ENCODE results near the gene ODR4. TPM values are rescaled to one million over a fixed set of nuclear protein-coding genes. Genes with fewer than 3 reads are reported as not detected.
A peak's percentile ranks its signal among the peaks of the same experiment; 100 is the strongest.
"Not testable (repeated sequence)": the region's sequence is repeated elsewhere in the genome, so short reads cannot be mapped to it uniquely, and the experiment has no call there.

Gene ODR4
- total RNA-seq, 4 donors from 2014 or later = 10.0 to 22.1 (median 15.3) TPM

DNA sequence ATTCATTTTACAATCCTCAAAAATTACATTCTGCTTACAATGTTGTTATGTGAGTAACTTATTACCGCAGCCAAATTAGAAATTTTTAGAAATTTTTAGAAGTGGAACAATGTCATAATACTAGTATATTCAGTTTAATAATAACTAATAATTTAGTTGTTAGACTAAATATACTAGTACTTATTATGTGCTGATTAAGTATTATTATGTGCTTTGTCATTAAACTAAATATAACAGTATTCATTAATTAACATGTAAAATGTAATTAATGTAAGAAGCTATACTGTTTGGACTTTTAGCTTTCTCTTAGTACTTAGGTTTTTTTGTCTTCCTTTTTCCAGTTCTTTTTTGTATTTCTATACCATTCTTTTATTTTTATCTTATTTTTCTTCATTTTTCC, 15.3 kb downstream of the ODR4 start:
- Histone ChIP-seq H3K27me3 (no peaks in the 10 kb centered on the region), H3K27ac (no peak overlapping the region), H3K36me3 (peaks cover 0 to 99% of the 10 kb centered on the region in 2 donors), H3K4me1 (no peaks in the 10 kb centered on the region), H3K4me3 (no peak overlapping the region), H3K9me3 (no peaks in the 10 kb centered on the region)
- TF ChIP-seq EP300 (IDR thresholded peaks at IDR 0.05) (no peak), POLR2A (IDR thresholded peaks at IDR 0.05) (no peak), POLR2AphosphoS5 (IDR thresholded peaks at IDR 0.05) (no peak)
- TF ChIP-seq, protein P1, sequence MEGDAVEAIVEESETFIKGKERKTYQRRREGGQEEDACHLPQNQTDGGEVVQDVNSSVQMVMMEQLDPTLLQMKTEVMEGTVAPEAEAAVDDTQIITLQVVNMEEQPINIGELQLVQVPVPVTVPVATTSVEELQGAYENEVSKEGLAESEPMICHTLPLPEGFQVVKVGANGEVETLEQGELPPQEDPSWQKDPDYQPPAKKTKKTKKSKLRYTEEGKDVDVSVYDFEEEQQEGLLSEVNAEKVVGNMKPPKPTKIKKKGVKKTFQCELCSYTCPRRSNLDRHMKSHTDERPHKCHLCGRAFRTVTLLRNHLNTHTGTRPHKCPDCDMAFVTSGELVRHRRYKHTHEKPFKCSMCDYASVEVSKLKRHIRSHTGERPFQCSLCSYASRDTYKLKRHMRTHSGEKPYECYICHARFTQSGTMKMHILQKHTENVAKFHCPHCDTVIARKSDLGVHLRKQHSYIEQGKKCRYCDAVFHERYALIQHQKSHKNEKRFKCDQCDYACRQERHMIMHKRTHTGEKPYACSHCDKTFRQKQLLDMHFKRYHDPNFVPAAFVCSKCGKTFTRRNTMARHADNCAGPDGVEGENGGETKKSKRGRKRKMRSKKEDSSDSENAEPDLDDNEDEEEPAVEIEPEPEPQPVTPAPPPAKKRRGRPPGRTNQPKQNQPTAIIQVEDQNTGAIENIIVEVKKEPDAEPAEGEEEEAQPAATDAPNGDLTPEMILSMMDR (IDR thresholded peaks at IDR 0.05) = no peak
- WGBS, 2 donors (ENCODE audit: low coverage in 1 of 2) = 89% methylated on average over 1 of the region's 1 CpG
- ATAC-seq = no peak

DNA sequence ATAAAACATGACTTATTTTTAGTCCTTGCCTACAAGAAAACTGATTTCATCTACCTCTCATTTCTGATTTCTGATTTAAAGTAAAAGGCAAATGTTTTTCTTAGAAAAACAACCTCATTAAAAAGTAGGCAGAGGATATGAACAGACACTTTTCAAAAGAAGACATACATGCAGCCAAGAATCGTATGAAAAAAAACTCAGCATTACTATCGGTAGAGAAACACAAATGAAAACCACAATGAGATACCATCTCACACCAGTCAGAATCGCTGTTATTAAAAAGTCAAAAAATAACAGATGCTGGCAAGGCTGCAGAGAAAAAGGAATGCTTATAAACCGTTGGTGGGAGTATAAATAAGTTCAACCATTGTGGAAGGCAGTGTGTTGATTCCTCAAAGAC, 16.2 kb downstream of the ODR4 start:
- Histone ChIP-seq H3K27me3 (no peaks in the 10 kb centered on the region), H3K27ac (no peak overlapping the region), H3K4me1 (no peaks in the 10 kb centered on the region), H3K9me3 (no peaks in the 10 kb centered on the region), H3K36me3 (peaks cover 0 to 99% of the 10 kb centered on the region in 2 donors), H3K4me3 (no peak overlapping the region)
- TF ChIP-seq, protein P1 (IDR thresholded peaks at IDR 0.05) = no peak
- TF ChIP-seq EP300 (IDR thresholded peaks at IDR 0.05) = no peak
- no peak for TF ChIP-seq POLR2A (IDR thresholded peaks at IDR 0.05)
- TF ChIP-seq POLR2AphosphoS5 (IDR thresholded peaks at IDR 0.05) = no peak
- 79 to 86% methylated on average over 4 of the region's 4 CpGs for WGBS, 2 donors (ENCODE audit: low coverage in 1 of 2)
- no peak for ATAC-seq

DNA sequence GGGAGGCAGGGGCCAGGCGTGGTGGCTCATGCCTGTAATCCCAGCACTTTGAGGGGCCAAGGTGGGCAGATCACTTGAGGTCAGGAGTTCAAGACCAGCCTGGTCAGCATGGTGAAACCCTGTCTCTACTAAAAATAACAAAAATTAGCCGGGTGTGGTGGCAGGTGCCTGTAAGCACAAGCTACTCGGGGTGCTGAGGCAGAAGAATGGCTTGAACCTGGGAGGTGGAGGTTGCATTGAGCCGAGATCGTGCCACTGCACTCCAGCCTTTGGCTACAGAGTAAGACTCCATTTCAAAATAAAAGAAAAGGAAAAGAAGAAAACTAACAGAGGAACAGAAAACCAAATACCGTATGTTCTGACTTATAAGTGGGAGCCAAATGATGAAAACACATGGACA, 17.1 kb downstream of the ODR4 start:
- H3K4me1 ChIP-seq, H3K4me3 ChIP-seq, H3K9me3 ChIP-seq, H3K27me3 ChIP-seq, H3K27ac ChIP-seq, ATAC-seq: not testable (repeated sequence)
- peaks cover 0 to 100% of the 10 kb centered on the region in 2 donors for H3K36me3 ChIP-seq
- WGBS, 2 donors (ENCODE audit: low coverage in 1 of 2) = 85 to 95% methylated on average over 2 to 6 of the region's 6 CpGs

DNA sequence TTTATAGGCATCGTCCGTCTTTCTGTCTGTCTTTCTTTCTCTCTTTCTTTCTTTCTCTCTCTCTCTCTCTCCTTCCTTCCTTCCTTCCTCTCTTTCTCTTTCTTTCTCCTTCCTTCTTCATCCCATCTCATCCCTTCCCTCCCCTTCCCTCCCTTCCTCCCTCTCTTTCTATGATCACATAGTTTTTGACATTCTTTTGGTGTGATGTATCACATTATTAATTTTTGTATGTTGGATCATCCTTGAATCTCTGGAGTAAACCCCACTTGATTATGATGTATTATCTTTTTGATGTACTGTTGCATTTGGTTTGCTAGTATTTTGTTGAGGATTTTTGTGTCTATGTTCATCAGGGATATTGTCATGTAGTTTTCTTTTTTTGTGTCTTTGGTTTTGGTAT, 25.8 kb downstream of the ODR4 start:
- WGBS, 2 donors (ENCODE audit: low coverage in 1 of 2) = 80 to 83% methylated on average over 1 of the region's 2 CpGs
- H3K27me3 ChIP-seq, ATAC-seq, H3K27ac ChIP-seq, H3K4me1 ChIP-seq, H3K9me3 ChIP-seq, H3K4me3 ChIP-seq: not testable (repeated sequence)
- peaks cover 0 to 77% of the 10 kb centered on the region in 2 donors for H3K36me3 ChIP-seq

DNA sequence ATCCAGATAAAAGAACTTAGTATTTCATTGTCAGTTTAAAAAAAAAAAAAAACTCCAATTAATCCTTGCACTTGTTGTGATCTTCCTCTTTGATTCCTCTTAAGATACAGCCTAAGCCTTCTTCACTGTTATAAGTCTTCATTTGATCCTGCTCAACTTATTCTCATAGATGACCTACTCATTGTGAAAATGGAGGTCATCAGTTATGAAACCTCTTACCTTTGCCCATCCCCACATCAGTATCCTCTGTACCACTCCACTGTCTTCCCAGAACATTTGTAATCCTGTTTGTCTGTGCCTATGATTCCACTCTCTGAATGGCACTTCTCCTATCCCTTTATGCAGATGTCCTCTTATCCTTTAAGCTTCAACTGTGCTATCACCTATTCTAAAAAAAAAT, 28.0 kb downstream of the ODR4 start:
- H3K27ac ChIP-seq = no peak overlapping the region
- no peaks in the 10 kb centered on the region for H3K9me3 ChIP-seq
- peaks cover 0 to 73% of the 10 kb centered on the region in 2 donors for H3K36me3 ChIP-seq

DNA sequence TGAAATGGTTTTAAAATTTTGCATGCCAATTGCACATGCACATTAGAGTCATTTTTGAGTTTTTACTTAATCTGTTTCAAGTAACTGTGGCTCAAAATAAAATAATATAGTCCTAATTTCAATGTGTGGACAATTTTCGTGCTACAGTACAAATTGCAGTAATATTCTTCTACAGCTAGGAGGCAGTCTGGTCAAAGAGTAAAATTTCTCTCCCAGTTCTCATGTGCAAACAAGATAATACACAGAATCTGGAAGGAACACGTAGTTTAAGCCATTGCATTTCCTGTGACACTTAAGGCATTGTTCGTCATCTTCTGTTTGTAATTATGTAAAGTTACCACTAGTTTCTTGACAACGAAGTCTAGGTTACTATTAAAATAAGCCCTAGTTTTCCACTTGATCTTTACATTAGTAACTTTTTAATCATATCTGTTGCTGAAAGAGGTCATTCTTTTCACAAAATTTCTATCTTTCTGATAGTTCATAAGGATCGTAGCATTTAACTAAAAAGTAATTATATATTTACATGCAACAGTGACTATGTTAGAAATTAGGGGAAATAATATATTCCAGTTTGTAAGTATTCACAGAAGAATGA, 28.9 kb downstream of the ODR4 start:
- no peaks in the 10 kb centered on the region for H3K27me3 ChIP-seq
- no peak overlapping the region for H3K4me3 ChIP-seq
- peaks cover 0 to 73% of the 10 kb centered on the region in 2 donors for H3K36me3 ChIP-seq
- H3K27ac ChIP-seq = no peak overlapping the region
- H3K9me3 ChIP-seq = no peaks in the 10 kb centered on the region
- WGBS, 2 donors (ENCODE audit: low coverage in 1 of 2) = 27 to 35% methylated on average over 5 of the region's 5 CpGs
- H3K4me1 ChIP-seq = peaks cover 0 to 4% (median 0%) of the 10 kb centered on the region in 3 donors
- ATAC-seq = no peak
- TF ChIP-seq, protein P1 (IDR thresholded peaks at IDR 0.05) = peak; percentile 47 to 67 (median 61)
- TF ChIP-seq POLR2A (IDR thresholded peaks at IDR 0.05) (no peak), EP300 (IDR thresholded peaks at IDR 0.05) (no peak), POLR2AphosphoS5 (IDR thresholded peaks at IDR 0.05) (no peak)

More for the DNA sequence above, 28.0 kb downstream of the ODR4 start:
- ATAC-seq = no peak
- H3K27me3 ChIP-seq = no peaks in the 10 kb centered on the region
- TF ChIP-seq, protein P1 (IDR thresholded peaks at IDR 0.05) = no peak
- TF ChIP-seq POLR2AphosphoS5 (IDR thresholded peaks at IDR 0.05) (no peak), EP300 (IDR thresholded peaks at IDR 0.05) (no peak), POLR2A (IDR thresholded peaks at IDR 0.05) (no peak)
- H3K4me3 ChIP-seq = no peak overlapping the region
- H3K4me1 ChIP-seq = peaks cover 0 to 4% (median 0%) of the 10 kb centered on the region in 3 donors

All from gastroesophageal sphincter (tissue), 4 donors.